ENCODE data around the gene CD7.

Gene CD7

GRCh38 chr17:82283208-82283749 is 34.1 kb downstream of the CD7 start:
- DNase-seq (ENCODE audit: low read depth) = no peak
- H3K4me3 ChIP-seq (ENCODE audit: low read depth, low read length) = no peak overlapping the region
- TF ChIP-seq CTCF (IDR thresholded peaks at IDR 0.05; ENCODE audit: insufficient read depth, low read depth, low read length, missing control alignments) = no peak

GRCh38 chr17:82282239-82283207 is 34.9 kb downstream of the CD7 start:
- TF ChIP-seq CTCF (IDR thresholded peaks at IDR 0.05; ENCODE audit: insufficient read depth, low read depth, low read length, missing control alignments) = no peak
- H3K4me3 ChIP-seq (ENCODE audit: low read depth, low read length) = no peak overlapping the region
- DNase-seq (ENCODE audit: low read depth) = no peak

- H3K4me3 ChIP-seq (ENCODE audit: low read depth, low read length) = no peak overlapping the region
- TF ChIP-seq CTCF (IDR thresholded peaks at IDR 0.05; ENCODE audit: insufficient read depth, low read depth, low read length, missing control alignments) = no peak
- no peak for DNase-seq (ENCODE audit: low read depth)
Measured at GRCh38 chr17:82281502-82282238, 35.7 kb downstream of the CD7 start.

GRCh38 chr17:82281076-82281475 is 36.3 kb downstream of the CD7 start:
- DNase-seq (ENCODE audit: low read depth) = no peak
- no peak overlapping the region for H3K4me3 ChIP-seq (ENCODE audit: low read depth, low read length)
- TF ChIP-seq CTCF (IDR thresholded peaks at IDR 0.05; ENCODE audit: insufficient read depth, low read depth, low read length, missing control alignments) = no peak

GRCh38 chr17:82280537-82280936 is 36.9 kb downstream of the CD7 start:
- no peak overlapping the region for H3K4me3 ChIP-seq (ENCODE audit: low read depth, low read length)
- no peak for TF ChIP-seq CTCF (IDR thresholded peaks at IDR 0.05; ENCODE audit: insufficient read depth, low read depth, low read length, missing control alignments)
- DNase-seq (ENCODE audit: low read depth) = no peak

GRCh38 chr17:82278786-82279391 is 38.5 kb downstream of the CD7 start:
- no peak for TF ChIP-seq CTCF (IDR thresholded peaks at IDR 0.05; ENCODE audit: insufficient read depth, low read depth, low read length, missing control alignments)
- no peak overlapping the region for H3K4me3 ChIP-seq (ENCODE audit: low read depth, low read length)
- DNase-seq (ENCODE audit: low read depth) = no peak
